Transverse colon (tissue), 4 donors: ENCODE data around the gene PCSK7. TPM values are rescaled to one million over a fixed set of nuclear protein-coding genes. Genes with fewer than 3 reads are reported as not detected.

Experiments
- DNase-seq: peaks from one replicate; pipeline ENCODE4 v3.0.0-alpha.2; 2019
- H3K27ac ChIP-seq, 4 donors: fragments of 200-600 bp; sonication (generic); 2 replicates each; pipeline ENCODE4 v1.5.1; 2016 to 2018; ENCODE audit warnings: inconsistent platforms in 4 of 4
- H3K27me3 ChIP-seq: fragments of 200-600 bp; sonication (generic); 2 replicates; pipeline ENCODE4 v1.5.1; 2017; ENCODE audit warnings: inconsistent platforms
- H3K36me3 ChIP-seq, 4 donors: fragments of 200-600 bp; sonication (generic); 2 replicates each; pipeline ENCODE4 v1.5.1; 2017 to 2019; ENCODE audit warnings: inconsistent platforms in 4 of 4
- H3K4me1 ChIP-seq, 4 donors: fragments of 200-600 bp; sonication (generic); 2 replicates each; pipeline ENCODE4 v1.5.1; 2017 to 2020; ENCODE audit warnings: inconsistent platforms in 4 of 4
- H3K4me3 ChIP-seq, 4 donors: fragments of 200-600 bp; sonication (generic); 1 replicate in 1 of 4; 2 replicates in 3 of 4; pipeline versions ENCODE4 v1.5.1 to v1.6.1; 2017 to 2019; ENCODE audit warnings: inconsistent platforms in 4 of 4
- H3K9me3 ChIP-seq, 2 donors: fragments of 200-600 bp; sonication (generic); 2 replicates each; pipeline ENCODE4 v1.5.1; 2017 to 2019; ENCODE audit warnings: inconsistent platforms in 2 of 2
- CTCF ChIP-seq, 5 experiments: fragments of 200-600 bp in 3 of 5; fragments of 450-650 bp in 2 of 5; sonication (generic) in 3 of 5; IDR thresholded peaks; 1 replicate in 2 of 5; 2 replicates in 3 of 5; pipeline ENCODE4 v1.5.1; 2016 to 2017; ENCODE audit warnings: antibody characterized with exemption in 5 of 5, inconsistent platforms in 3 of 5, mild to moderate bottlenecking in 2 of 5, moderate library complexity in 1 of 5
- EP300 ChIP-seq: sonication (generic); formaldehyde crosslinking; IDR thresholded peaks from one replicate; pipeline ENCODE4 v1.6.1; 2017; ENCODE audit warnings: antibody characterized with exemption, low read depth
- POLR2A ChIP-seq: fragments of 450-650 bp; IDR thresholded peaks from one replicate; pipeline ENCODE4 v1.6.1; 2016; ENCODE audit warnings: antibody characterized with exemption, mild to moderate bottlenecking, moderate library complexity
- POLR2AphosphoS5 ChIP-seq, 3 donors: sonication (generic); formaldehyde crosslinking; IDR thresholded peaks; one replicate each; pipeline ENCODE4 v1.6.1; 2016; ENCODE audit warnings: antibody characterized with exemption in 3 of 3
- WGBS, 2 donors: methylation state at CpG; one replicate each; pipeline ENCODE4 v1.1.5; 2018; ENCODE audit warnings: low coverage in 1 of 2; 5-methylcytosine and 5-hydroxymethylcytosine counted together
- in situ Hi-C, 4 donors: fragments of 200-750 bp; cut with MboI; loops; one replicate each; pipeline versions ENCODE4 v1.15.0 to v1.15.1; 2017; ENCODE audit warnings: low sequenced_read_pairs in 3 of 4, low pct_ligation_motif_present in 1 of 4, low pct_unique_long_range_greater_than_20kb in 1 of 4
- intact Hi-C: fragments of 100-400 bp; cut with DNase I; formaldehyde crosslinking; loops from one replicate; pipeline ENCODE4 v1.15.1; 2023; ENCODE audit warnings: low total_unique reads
- total RNA-seq, 4 donors: library from RNA; depleted of rRNA; stranded (reverse); fragments of >200 nt; gene quantifications; one replicate each; pipeline ENCODE4 v1.1.0, GENCODE V29; 2016

Gene PCSK7
- total RNA-seq, 4 donors from 2014 or later = 182 to 432 (median 204) TPM

- H3K36me3 ChIP-seq = peaks cover 0 to 37% (median 9%) of the 10 kb centered on the region in 4 donors
- WGBS, 2 donors = 82 to 87% methylated on average over 4 to 7 of the region's 7 CpGs
- in situ Hi-C loops = no loop called here
- H3K9me3 ChIP-seq = no peaks in the 10 kb centered on the region
- intact Hi-C loops = loop anchor here (10.0 kb wide), 1 partner anchor 336 kb away; no protein-coding TSS in a partner anchor
- peak; percentile 19 for TF ChIP-seq POLR2A
- TF ChIP-seq POLR2AphosphoS5 (IDR thresholded peaks at IDR 0.05) = peak; percentile 41 to 71 (median 66)
- peak; percentile 45 for TF ChIP-seq EP300
- TF ChIP-seq CTCF (IDR thresholded peaks at IDR 0.05) = no peak
- DNase-seq = peak; percentile 21
- H3K4me3 ChIP-seq = no peak overlapping the region
- H3K27me3 ChIP-seq = no peaks in the 10 kb centered on the region
- peak overlapping the region; percentile 83 to 91 (median 86) for H3K27ac ChIP-seq
- peaks cover 51 to 94% (median 74%) of the 10 kb centered on the region in 4 donors for H3K4me1 ChIP-seq
Measured at GRCh38 chr11:117220999-117221774, 10.7 kb downstream of the PCSK7 start.

- no peak overlapping the region for H3K4me3 ChIP-seq
- H3K4me1 ChIP-seq = peaks cover 48 to 88% (median 71%) of the 10 kb centered on the region in 4 donors
- no peaks in the 10 kb centered on the region for H3K27me3 ChIP-seq
- TF ChIP-seq POLR2A = no peak
- no peak for TF ChIP-seq CTCF (IDR thresholded peaks at IDR 0.05)
- TF ChIP-seq POLR2AphosphoS5 (IDR thresholded peaks at IDR 0.05) = peak; percentile 19 to 62 (median 37)
- TF ChIP-seq EP300 = no peak
- DNase-seq = no peak
- no peaks in the 10 kb centered on the region for H3K9me3 ChIP-seq
- WGBS, 2 donors = 79% methylated on average over 9 of the region's 9 CpGs; no CpG with 5 or more reads in 1 of the 2 donors
- intact Hi-C loops = loop anchor here (10.0 kb wide), 1 partner anchor 336 kb away; no protein-coding TSS in a partner anchor
- peak overlapping the region; percentile 83 to 91 (median 86) for H3K27ac ChIP-seq
- in situ Hi-C loops = no loop called here
- peaks cover 0 to 43% (median 9%) of the 10 kb centered on the region in 4 donors for H3K36me3 ChIP-seq
Measured at GRCh38 chr11:117220568-117220967, 11.3 kb downstream of the PCSK7 start.

- TF ChIP-seq POLR2A = no peak
- no peak for TF ChIP-seq POLR2AphosphoS5 (IDR thresholded peaks at IDR 0.05)
- no peak for TF ChIP-seq EP300
- no peak for TF ChIP-seq CTCF (IDR thresholded peaks at IDR 0.05)
- peaks cover 42 to 82% (median 66%) of the 10 kb centered on the region in 4 donors for H3K4me1 ChIP-seq
- no peak for DNase-seq
- no peaks in the 10 kb centered on the region for H3K27me3 ChIP-seq
- H3K27ac ChIP-seq = peak overlapping the region; percentile 83 to 91 (median 86)
- in situ Hi-C loops = no loop called here
- H3K36me3 ChIP-seq = peaks cover 0 to 49% (median 9%) of the 10 kb centered on the region in 4 donors
- intact Hi-C loops = loop anchor here (10.0 kb wide), 1 partner anchor 335 kb away; no protein-coding TSS in a partner anchor
- H3K4me3 ChIP-seq = no peak overlapping the region
- WGBS, 2 donors = 57 to 81% methylated on average over 4 of the region's 4 CpGs
- H3K9me3 ChIP-seq = no peaks in the 10 kb centered on the region
Measured at GRCh38 chr11:117219995-117220394, 11.9 kb downstream of the PCSK7 start.

- peaks cover 0 to 54% (median 11%) of the 10 kb centered on the region in 4 donors for H3K36me3 ChIP-seq
- H3K4me3 ChIP-seq = no peak overlapping the region
- TF ChIP-seq POLR2AphosphoS5 (IDR thresholded peaks at IDR 0.05) (no peak), CTCF (IDR thresholded peaks at IDR 0.05) (no peak), POLR2A (no peak), EP300 (no peak)
- H3K4me1 ChIP-seq = peaks cover 42 to 77% (median 61%) of the 10 kb centered on the region in 4 donors
- intact Hi-C loops = no loop called here
- WGBS, 2 donors = 60 to 74% methylated on average over 1 to 8 of the region's 8 CpGs
- DNase-seq = peak; percentile 7
- in situ Hi-C loops = no loop called here
- H3K27ac ChIP-seq = peak overlapping the region; percentile 83 to 91 (median 86)
- H3K27me3 ChIP-seq = no peaks in the 10 kb centered on the region
- no peaks in the 10 kb centered on the region for H3K9me3 ChIP-seq
Measured at GRCh38 chr11:117219455-117219854, 12.4 kb downstream of the PCSK7 start.
